Left colon (tissue), 2 donors: ENCODE results near the gene EPB41L1. TPM values are rescaled to one million over a fixed set of nuclear protein-coding genes. Genes with fewer than 3 reads are reported as not detected.

ENCODE experiments used
- ATAC-seq: fragments of 200-7000 bp; cut with Tn5 transposase; one replicate; pipeline ENCODE4 v1.9.1; 2020; ENCODE audit warnings: mild to moderate bottlenecking, moderate library complexity
- DNase-seq, 2 donors: peaks; one replicate each; pipeline ENCODE4 v3.0.0-alpha.2; 2020
- intact Hi-C, 2 donors: fragments of 100-400 bp; cut with DNase I in 1 of 2; cut with micrococcal nuclease in 1 of 2; formaldehyde crosslinking; loops; one replicate each; pipeline versions ENCODE4 v1.11.2 to v1.14.0; 2022; cut with DNase I, micrococcal nuclease
- total RNA-seq, 2 donors: library from RNA; stranded (reverse); fragmentation: NEBNext Ultra II Directional; extraction: Animal tissue kit (Norgen Biotek cat#: 25700); gene quantifications; one replicate each; pipeline ENCODE4 v1.2.1, GENCODE V29; 2021
- donor health status: DM: no; HTN: no; CAD: no.
- donor health status: DM: yes; HTN: yes; CAD: no.

The EPB41L1 gene
- total RNA-seq, 2 donors from 2014 or later: 60.6 to 63.1 TPM

GRCh38 chr20:36206641-36207040 lies 52.1 kb downstream of the EPB41L1 start:
- intact Hi-C loops: loop anchor here in 1 of 2 donors (10.0 kb wide), 1 partner anchor 228 kb away; no protein-coding TSS in a partner anchor
- ATAC-seq (no peak), DNase-seq (no peak)

GRCh38 chr20:36207602-36208001 lies 53.1 kb downstream of the EPB41L1 start:
- DNase-seq (no peak), ATAC-seq (no peak)
- intact Hi-C loops: loop anchor here in 1 of 2 donors (10.0 kb wide), 1 partner anchor 227 kb away; no protein-coding TSS in a partner anchor

GRCh38 chr20:36208257-36208656 lies 53.7 kb downstream of the EPB41L1 start:
- intact Hi-C loops: loop anchor here in 1 of 2 donors (10.0 kb wide), 1 partner anchor 227 kb away; no protein-coding TSS in a partner anchor
- no peak for DNase-seq
- ATAC-seq: no peak

- ATAC-seq (no peak), DNase-seq (no peak)
- intact Hi-C loops: no loop called here
Measured at GRCh38 chr20:36210436-36211021, 56.0 kb downstream of the EPB41L1 start.

GRCh38 chr20:36213362-36213761 lies 58.8 kb downstream of the EPB41L1 start:
- no peak for DNase-seq
- intact Hi-C loops: no loop called here
- no peak for ATAC-seq

GRCh38 chr20:36214684-36215256 lies 60.2 kb downstream of the EPB41L1 start:
- peak; percentile 26 for ATAC-seq
- intact Hi-C loops: no loop called here
- DNase-seq: no peak

- intact Hi-C loops: no loop called here
- DNase-seq (no peak), ATAC-seq (no peak)
Measured at GRCh38 chr20:36215778-36216177, 61.2 kb downstream of the EPB41L1 start.

- ATAC-seq (no peak), DNase-seq (no peak)
- intact Hi-C loops: no loop called here
Measured at GRCh38 chr20:36216314-36217025, 61.9 kb downstream of the EPB41L1 start.

- DNase-seq: no peak
- ATAC-seq: peak; percentile 48
- intact Hi-C loops: no loop called here
Measured at GRCh38 chr20:36217226-36217625, 62.7 kb downstream of the EPB41L1 start.

GRCh38 chr20:36218380-36219064 lies 64.0 kb downstream of the EPB41L1 start:
- ATAC-seq (no peak), DNase-seq (no peak)
- intact Hi-C loops: no loop called here

- no peak for DNase-seq
- intact Hi-C loops: no loop called here
- ATAC-seq: no peak
Measured at GRCh38 chr20:36219671-36220220, 65.2 kb downstream of the EPB41L1 start.

GRCh38 chr20:36225666-36226065 lies 71.1 kb downstream of the EPB41L1 start:
- intact Hi-C loops: no loop called here
- ATAC-seq (no peak), DNase-seq (no peak)

GRCh38 chr20:36228770-36229169 lies 74.2 kb downstream of the EPB41L1 start:
- intact Hi-C loops: no loop called here
- no peak for DNase-seq
- ATAC-seq: no peak

GRCh38 chr20:36230019-36230418 lies 75.5 kb downstream of the EPB41L1 start:
- intact Hi-C loops: no loop called here
- ATAC-seq (no peak), DNase-seq (no peak)

GRCh38 chr20:36231331-36231730 lies 76.8 kb downstream of the EPB41L1 start:
- intact Hi-C loops: no loop called here
- no peak for ATAC-seq
- no peak for DNase-seq

GRCh38 chr20:36234771-36235320 lies 80.3 kb downstream of the EPB41L1 start:
- DNase-seq: no peak
- ATAC-seq: no peak
- intact Hi-C loops: no loop called here

GRCh38 chr20:36235892-36236785 lies 81.6 kb downstream of the EPB41L1 start, which contains the start of gene AAR2:
AAR2 (plus strand) TSS chr20:36236478; CDS start chr20:36239869, 3,391 bp downstream.
- DNase-seq: peak; percentile 81 to 85
- peak; percentile 96 for ATAC-seq
- intact Hi-C loops: no loop called here

GRCh38 chr20:36236786-36237121 lies 82.2 kb downstream of the EPB41L1 start:
- ATAC-seq (peak; percentile 33), DNase-seq (no peak)
- intact Hi-C loops: no loop called here
